ENCODE results near the gene PRKCH. TPM values are rescaled to one million over a fixed set of nuclear protein-coding genes. Genes with fewer than 3 reads are reported as not detected.

Gene PRKCH
- polyA plus RNA-seq, 4 donors: 5.9 to 17.3 (median 12.9) TPM

DNA sequence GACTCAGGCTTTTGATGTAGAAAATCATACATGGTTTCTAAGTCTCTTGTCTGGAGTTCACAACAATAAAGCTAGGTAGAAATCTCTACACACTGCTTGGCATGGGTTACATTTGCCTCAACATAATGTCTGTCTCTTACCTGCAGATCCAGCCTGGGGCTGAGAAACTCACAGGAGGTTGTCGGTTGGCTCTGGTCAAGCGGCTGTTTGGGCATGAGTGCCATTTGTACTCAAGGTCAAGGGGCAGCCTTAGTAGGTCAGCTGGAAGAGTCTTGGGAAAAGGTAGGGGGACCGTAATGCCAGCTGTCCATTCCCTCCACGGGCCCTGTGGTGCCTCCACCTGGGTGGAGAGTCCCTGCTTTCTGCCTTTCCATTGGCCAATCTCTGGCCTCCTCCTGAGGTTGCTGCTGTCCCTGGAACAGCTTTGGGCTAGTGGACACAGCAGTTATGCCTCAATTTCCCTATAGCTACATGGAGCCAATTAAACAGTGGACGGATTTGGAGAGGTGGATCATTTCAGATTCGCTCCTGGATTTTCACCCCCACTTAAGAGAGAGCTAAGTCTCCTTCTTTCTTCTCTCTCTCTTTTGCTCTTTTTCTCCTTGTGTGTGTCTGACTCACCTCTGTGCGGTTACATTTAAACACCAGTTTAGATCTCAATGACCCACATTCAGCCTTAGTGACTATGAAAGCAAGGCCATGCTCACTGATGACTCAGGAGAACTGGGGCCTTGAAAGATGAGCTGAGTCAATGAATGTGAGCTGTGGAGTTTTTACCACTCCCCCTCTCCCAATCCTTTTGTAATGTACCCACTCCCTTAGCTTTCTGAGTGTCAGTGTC, 241.2 kb downstream of the PRKCH start:
- 89 to 94% (median 90%) methylated on average over 7 of the region's 7 CpGs for WGBS, 3 donors
- H3K9me3 ChIP-seq (ENCODE audit: control insufficient read depth in 2 of 2, insufficient read depth in 1 of 2, low read depth in 1 of 2, low read length in 1 of 2): no peaks in the 10 kb centered on the region
- H3K36me3 ChIP-seq (ENCODE audit: control insufficient read depth in 3 of 3, insufficient read depth in 2 of 3, low read depth in 1 of 3, low read length in 3 of 3): no peaks in the 10 kb centered on the region
- DNase-seq (peak in 1 of 2 donors; percentile 28), FAIRE-seq (no peak)
- no peaks in the 10 kb centered on the region for H3K27me3 ChIP-seq (ENCODE audit: control insufficient read depth in 3 of 3, insufficient read depth in 3 of 3, low read length in 3 of 3)
- H3K27ac ChIP-seq (ENCODE audit: low read depth in 1 of 3, low read length in 2 of 3): peak overlapping the region in 2 of 3 donors; percentile 28 to 92
- H3K4me3 ChIP-seq (ENCODE audit: low read depth in 1 of 3, low read length in 3 of 3): no peak overlapping the region
- peaks cover 5 to 38% (median 33%) of the 10 kb centered on the region in 3 donors for H3K4me1 ChIP-seq (ENCODE audit: control insufficient read depth in 3 of 3, insufficient read depth in 2 of 3, low read depth in 1 of 3, low read length in 2 of 3)

DNA sequence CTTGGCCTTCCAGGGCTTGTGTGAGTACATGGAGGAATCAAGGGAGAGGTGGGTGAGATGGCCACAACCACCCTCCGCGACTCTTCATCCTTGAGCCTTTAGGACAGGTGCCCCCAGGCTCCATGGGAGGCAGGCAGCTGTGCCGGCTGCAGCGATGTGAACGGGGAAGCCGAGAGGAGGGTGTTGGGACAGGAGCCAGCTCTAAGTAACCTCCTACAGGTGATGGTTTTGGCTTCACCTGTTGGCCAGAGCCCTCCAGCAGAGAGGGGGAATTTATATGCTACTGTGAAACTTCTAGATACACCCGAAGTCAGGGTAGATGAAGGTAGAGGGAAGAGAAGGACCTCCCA, 241.8 kb downstream of the PRKCH start:
- FAIRE-seq: no peak
- no peaks in the 10 kb centered on the region for H3K36me3 ChIP-seq (ENCODE audit: control insufficient read depth in 3 of 3, insufficient read depth in 2 of 3, low read depth in 1 of 3, low read length in 3 of 3)
- WGBS, 3 donors: 89 to 97% (median 96%) methylated on average over 7 of the region's 7 CpGs
- DNase-seq: no peak
- peaks cover 5 to 38% (median 33%) of the 10 kb centered on the region in 3 donors for H3K4me1 ChIP-seq (ENCODE audit: control insufficient read depth in 3 of 3, insufficient read depth in 2 of 3, low read depth in 1 of 3, low read length in 2 of 3)
- no peaks in the 10 kb centered on the region for H3K9me3 ChIP-seq (ENCODE audit: control insufficient read depth in 2 of 2, insufficient read depth in 1 of 2, low read depth in 1 of 2, low read length in 1 of 2)
- peak overlapping the region in 1 of 3 donors; percentile 92 for H3K27ac ChIP-seq (ENCODE audit: low read depth in 1 of 3, low read length in 2 of 3)
- H3K4me3 ChIP-seq (ENCODE audit: low read depth in 1 of 3, low read length in 3 of 3): no peak overlapping the region
- H3K27me3 ChIP-seq (ENCODE audit: control insufficient read depth in 3 of 3, insufficient read depth in 3 of 3, low read length in 3 of 3): no peaks in the 10 kb centered on the region

DNA sequence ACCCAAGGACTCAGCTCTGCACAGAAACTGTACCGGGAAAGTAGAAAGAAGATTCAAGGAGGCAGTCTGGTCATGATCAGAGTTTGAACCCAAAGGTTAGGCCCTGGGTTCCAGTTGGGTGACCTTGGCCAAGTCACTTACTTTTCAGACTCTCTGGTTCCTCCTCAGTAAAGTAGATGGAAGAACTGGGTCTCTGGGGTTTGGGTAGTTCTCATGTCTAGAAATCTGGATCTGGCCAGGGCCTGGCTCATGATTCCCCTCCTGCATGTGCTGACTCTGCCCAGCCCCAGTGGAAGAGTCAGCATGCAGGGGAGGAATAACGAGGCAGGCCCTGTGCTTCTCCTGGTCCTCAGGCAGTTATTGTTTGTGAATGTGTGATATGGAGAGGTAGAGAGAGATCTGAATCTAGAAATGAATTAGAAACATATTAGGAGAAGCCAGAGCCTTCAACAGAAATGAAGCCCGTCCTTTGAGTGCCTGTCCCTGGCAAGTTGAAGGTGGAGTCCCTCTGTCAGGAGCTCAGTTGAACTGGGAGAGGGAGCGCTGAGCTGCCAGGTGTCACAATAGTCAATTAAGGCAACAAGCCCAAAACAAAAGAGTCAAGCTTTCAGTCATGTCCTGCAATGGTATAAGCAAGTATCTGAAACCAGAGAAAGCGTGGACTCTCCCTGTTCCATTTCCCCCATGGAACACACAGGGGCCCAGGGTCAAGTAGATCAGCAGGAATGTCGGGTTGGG, 242.7 kb downstream of the PRKCH start:
- Histone ChIP-seq H3K9me3 (ENCODE audit: control insufficient read depth in 2 of 2, insufficient read depth in 1 of 2, low read depth in 1 of 2, low read length in 1 of 2) (no peaks in the 10 kb centered on the region), H3K4me3 (ENCODE audit: low read depth in 1 of 3, low read length in 3 of 3) (no peak overlapping the region), H3K4me1 (ENCODE audit: control insufficient read depth in 3 of 3, insufficient read depth in 2 of 3, low read depth in 1 of 3, low read length in 2 of 3) (peaks cover 5 to 36% (median 35%) of the 10 kb centered on the region in 3 donors), H3K36me3 (ENCODE audit: control insufficient read depth in 3 of 3, insufficient read depth in 2 of 3, low read depth in 1 of 3, low read length in 3 of 3) (no peaks in the 10 kb centered on the region), H3K27me3 (ENCODE audit: control insufficient read depth in 3 of 3, insufficient read depth in 3 of 3, low read length in 3 of 3) (peaks cover 0 to 4% (median 0%) of the 10 kb centered on the region in 3 donors), H3K27ac (ENCODE audit: low read depth in 1 of 3, low read length in 2 of 3) (peak overlapping the region in 1 of 3 donors; percentile 28)
- 82 to 90% (median 87%) methylated on average over 6 of the region's 6 CpGs for WGBS, 3 donors
- DNase-seq: no peak
- no peak for FAIRE-seq

DNA sequence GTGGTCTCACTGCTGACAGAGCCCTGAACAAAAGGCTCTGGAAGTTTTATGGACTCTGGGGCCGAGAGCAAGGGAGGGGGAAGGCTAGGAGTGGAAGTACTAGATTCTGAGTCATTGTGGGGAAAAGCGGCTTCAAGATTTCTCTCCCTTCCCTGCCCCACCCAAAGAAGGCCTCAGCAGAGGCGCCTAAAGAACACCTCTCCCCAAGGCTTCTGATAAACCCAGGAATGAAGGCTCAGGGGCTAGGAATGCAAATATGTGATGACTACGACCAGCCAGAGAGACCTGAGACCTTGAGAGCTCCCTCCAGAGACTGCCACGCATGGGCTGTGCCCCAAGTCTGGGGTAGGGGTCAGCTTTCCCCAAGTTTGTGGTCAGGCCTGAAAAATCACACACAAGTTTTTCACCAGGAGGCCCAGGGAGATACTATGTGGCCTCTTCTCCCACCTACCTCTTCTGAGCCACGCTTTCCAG, 243.3 kb downstream of the PRKCH start:
- Histone ChIP-seq H3K36me3 (ENCODE audit: control insufficient read depth in 3 of 3, insufficient read depth in 2 of 3, low read depth in 1 of 3, low read length in 3 of 3) (no peaks in the 10 kb centered on the region), H3K9me3 (ENCODE audit: control insufficient read depth in 2 of 2, insufficient read depth in 1 of 2, low read depth in 1 of 2, low read length in 1 of 2) (no peaks in the 10 kb centered on the region), H3K4me1 (ENCODE audit: control insufficient read depth in 3 of 3, insufficient read depth in 2 of 3, low read depth in 1 of 3, low read length in 2 of 3) (peaks cover 5 to 37% (median 36%) of the 10 kb centered on the region in 3 donors), H3K27me3 (ENCODE audit: control insufficient read depth in 3 of 3, insufficient read depth in 3 of 3, low read length in 3 of 3) (peaks cover 0 to 7% (median 0%) of the 10 kb centered on the region in 3 donors), H3K4me3 (ENCODE audit: low read depth in 1 of 3, low read length in 3 of 3) (no peak overlapping the region), H3K27ac (ENCODE audit: low read depth in 1 of 3, low read length in 2 of 3) (peak overlapping the region in 1 of 3 donors; percentile 59)
- FAIRE-seq (no peak), DNase-seq (peak in 1 of 2 donors; percentile 60)
- WGBS, 3 donors: 50 to 72% (median 71%) methylated on average over 6 of the region's 6 CpGs

DNA sequence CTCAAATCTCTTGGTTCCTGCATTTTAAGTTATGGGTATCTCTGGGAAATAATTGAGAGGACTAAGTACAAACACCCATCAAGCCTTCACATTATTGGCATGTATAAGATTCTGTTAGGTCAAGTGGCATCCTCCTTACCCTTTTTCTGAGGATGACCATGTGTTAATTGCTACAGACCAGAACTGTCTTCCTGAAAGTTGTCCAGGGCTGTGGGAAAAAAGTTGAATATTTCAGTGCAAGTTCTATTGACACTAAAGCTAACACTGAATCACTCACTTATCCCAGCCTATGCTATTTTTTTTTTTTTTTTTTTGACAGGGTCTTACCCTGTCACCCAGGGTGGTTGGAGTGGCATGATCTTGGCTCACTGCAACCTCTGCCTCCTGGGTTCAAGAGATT, 243.8 kb downstream of the PRKCH start:
- FAIRE-seq: no peak
- peaks cover 5 to 37% (median 33%) of the 10 kb centered on the region in 3 donors for H3K4me1 ChIP-seq (ENCODE audit: control insufficient read depth in 3 of 3, insufficient read depth in 2 of 3, low read depth in 1 of 3, low read length in 2 of 3)

DNA sequence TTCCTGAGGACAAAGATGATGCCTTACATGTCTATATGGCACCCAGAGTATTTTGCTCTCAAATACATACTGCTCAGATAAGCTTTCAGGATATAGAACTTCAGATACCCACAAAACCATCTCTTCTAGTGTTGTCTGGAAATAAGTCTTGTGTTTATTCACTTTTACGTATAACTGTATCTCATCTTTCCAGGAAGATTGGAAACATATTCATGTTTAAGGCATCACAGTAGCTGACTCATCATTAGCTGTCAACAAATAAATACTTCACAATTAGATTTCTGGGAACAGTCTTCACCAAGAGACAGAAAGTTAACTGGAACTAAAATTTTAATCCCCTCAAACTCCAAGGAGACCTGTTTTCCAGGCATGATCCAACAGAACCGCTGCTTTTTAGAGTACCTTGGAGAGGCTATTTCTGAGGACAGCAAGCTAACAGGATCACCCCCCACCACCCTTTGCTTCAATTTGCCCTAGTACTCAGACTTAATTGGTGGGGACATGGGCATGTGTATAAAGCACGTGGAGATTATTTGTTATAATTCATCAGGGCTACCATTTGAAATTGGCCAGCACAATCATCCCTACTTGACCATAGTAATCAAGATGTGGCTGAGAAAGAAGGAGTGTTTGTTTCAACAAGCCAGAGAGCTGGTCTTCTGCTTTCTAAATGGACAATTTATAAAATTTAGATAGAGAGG, 244.6 kb downstream of the PRKCH start:
- 80 to 90% (median 86%) methylated on average over 3 of the region's 3 CpGs for WGBS, 3 donors
- Histone ChIP-seq H3K9me3 (ENCODE audit: control insufficient read depth in 2 of 2, insufficient read depth in 1 of 2, low read depth in 1 of 2, low read length in 1 of 2) (no peaks in the 10 kb centered on the region), H3K27ac (ENCODE audit: low read depth in 1 of 3, low read length in 2 of 3) (peak overlapping the region in 1 of 3 donors; percentile 59), H3K4me3 (ENCODE audit: low read depth in 1 of 3, low read length in 3 of 3) (no peak overlapping the region), H3K4me1 (ENCODE audit: control insufficient read depth in 3 of 3, insufficient read depth in 2 of 3, low read depth in 1 of 3, low read length in 2 of 3) (peaks cover 5 to 29% (median 28%) of the 10 kb centered on the region in 3 donors), H3K36me3 (ENCODE audit: control insufficient read depth in 3 of 3, insufficient read depth in 2 of 3, low read depth in 1 of 3, low read length in 3 of 3) (no peaks in the 10 kb centered on the region), H3K27me3 (ENCODE audit: control insufficient read depth in 3 of 3, insufficient read depth in 3 of 3, low read length in 3 of 3) (peaks cover 0 to 10% (median 0%) of the 10 kb centered on the region in 3 donors)
- FAIRE-seq: no peak
- no peak for DNase-seq

More for the DNA sequence above, 243.8 kb downstream of the PRKCH start:
- Histone ChIP-seq H3K36me3 (ENCODE audit: control insufficient read depth in 3 of 3, insufficient read depth in 2 of 3, low read depth in 1 of 3, low read length in 3 of 3) (no peaks in the 10 kb centered on the region), H3K27ac (ENCODE audit: low read depth in 1 of 3, low read length in 2 of 3) (peak overlapping the region in 1 of 3 donors; percentile 59), H3K4me3 (ENCODE audit: low read depth in 1 of 3, low read length in 3 of 3) (no peak overlapping the region), H3K9me3 (ENCODE audit: control insufficient read depth in 2 of 2, insufficient read depth in 1 of 2, low read depth in 1 of 2, low read length in 1 of 2) (no peaks in the 10 kb centered on the region), H3K27me3 (ENCODE audit: control insufficient read depth in 3 of 3, insufficient read depth in 3 of 3, low read length in 3 of 3) (peaks cover 0 to 10% (median 0%) of the 10 kb centered on the region in 3 donors)
- DNase-seq: no peak

DNA sequence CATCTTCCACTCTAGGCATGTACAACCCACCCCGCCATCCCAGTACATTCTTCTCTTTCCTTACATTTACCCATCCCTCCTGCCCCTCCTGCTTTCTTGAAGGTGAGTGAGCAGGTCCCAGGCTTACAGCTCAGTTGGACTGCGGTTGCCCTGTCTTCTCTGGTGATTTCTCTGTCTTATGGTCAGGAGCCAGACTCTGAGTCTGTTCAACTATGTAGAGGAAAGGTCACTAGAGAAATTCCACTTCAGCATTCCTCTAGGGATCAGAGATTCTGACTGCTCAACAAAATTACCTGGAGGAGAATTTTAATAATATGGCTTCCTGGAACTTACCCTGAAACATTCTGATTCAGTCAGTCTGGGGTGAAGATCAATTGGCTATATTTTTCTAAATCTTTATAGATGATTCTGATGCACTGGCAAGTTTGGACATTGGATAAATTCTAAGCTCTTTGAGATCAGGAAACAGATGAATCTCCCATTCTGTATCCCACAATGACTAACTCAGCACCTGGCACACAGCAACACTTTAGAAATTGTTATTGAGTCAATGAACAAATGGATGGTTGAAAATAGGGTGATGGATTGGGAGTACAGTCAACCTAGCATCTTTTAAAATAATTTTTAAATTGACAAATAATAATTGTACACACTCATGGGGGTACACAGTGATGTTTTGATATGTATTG, 245.3 kb downstream of the PRKCH start:
- Histone ChIP-seq H3K27ac (ENCODE audit: low read depth in 1 of 3, low read length in 2 of 3) (peak overlapping the region in 1 of 3 donors; percentile 59), H3K4me3 (ENCODE audit: low read depth in 1 of 3, low read length in 3 of 3) (no peak overlapping the region), H3K27me3 (ENCODE audit: control insufficient read depth in 3 of 3, insufficient read depth in 3 of 3, low read length in 3 of 3) (peaks cover 0 to 10% (median 0%) of the 10 kb centered on the region in 3 donors), H3K36me3 (ENCODE audit: control insufficient read depth in 3 of 3, insufficient read depth in 2 of 3, low read depth in 1 of 3, low read length in 3 of 3) (no peaks in the 10 kb centered on the region), H3K9me3 (ENCODE audit: control insufficient read depth in 2 of 2, insufficient read depth in 1 of 2, low read depth in 1 of 2, low read length in 1 of 2) (no peaks in the 10 kb centered on the region), H3K4me1 (ENCODE audit: control insufficient read depth in 3 of 3, insufficient read depth in 2 of 3, low read depth in 1 of 3, low read length in 2 of 3) (peaks cover 4 to 22% (median 22%) of the 10 kb centered on the region in 3 donors)
- DNase-seq (no peak), FAIRE-seq (no peak)
- WGBS, 3 donors: 89 to 95% (median 90%) methylated on average over 2 of the region's 2 CpGs

Measured in small intestine (tissue), 7 donors.